Activated CD8-positive, alpha-beta T cell treated with anti-CD3 and anti-CD28 coated beads for 36 hours (primary cell): ENCODE measurements around the gene PSMD2. TPM values are rescaled to one million over a fixed set of nuclear protein-coding genes. Genes with fewer than 3 reads are reported as not detected.

Experiments used
- ATAC-seq: fragments of 200-7000 bp; cut with Tn5 transposase; one replicate; pipeline ENCODE4 v1.10.0; 2021; ENCODE audit warnings: mild to moderate bottlenecking, moderate library complexity
- CTCF ChIA-PET: fragments of 350-600 bp; sonication (Branson Sonifier 250); formaldehyde crosslinking; loops from one replicate; lab custom pipeline; 2021; ENCODE audit warnings: antibody characterized with exemption; lab: Charles Lee
- POLR2A ChIA-PET: fragments of 350-600 bp; sonication (Branson Sonifier 250); formaldehyde crosslinking; loops from one replicate; lab custom pipeline; 2021; ENCODE audit warnings: antibody characterized with exemption; lab: Charles Lee
- DNase-seq: peaks from one replicate; pipeline ENCODE4 v3.0.0-alpha.2; 2020
- H3K27ac Mint-ChIP-seq: one replicate; pipeline ENCODE4 v1.8.0; 2021; ENCODE audit warnings: mild to moderate bottlenecking, mixed read lengths
- H3K27me3 Mint-ChIP-seq: one replicate; pipeline ENCODE4 v1.8.0; 2021; ENCODE audit warnings: mixed read lengths
- H3K36me3 Mint-ChIP-seq: one replicate; pipeline ENCODE4 v1.8.0; 2021; ENCODE audit warnings: low read depth, mixed read lengths
- H3K4me1 Mint-ChIP-seq: one replicate; pipeline ENCODE4 v1.8.0; 2021; ENCODE audit warnings: low read depth, mixed read lengths
- H3K4me3 Mint-ChIP-seq: one replicate; pipeline ENCODE4 v1.8.0; 2021; ENCODE audit warnings: mild to moderate bottlenecking, moderate library complexity, mixed read lengths
- H3K9me3 Mint-ChIP-seq: one replicate; pipeline ENCODE4 v1.8.0; 2021; ENCODE audit warnings: mixed read lengths
- intact Hi-C: fragments of 100-400 bp; cut with micrococcal nuclease; formaldehyde crosslinking; loops from one replicate; pipeline ENCODE4 v1.10.0; 2022
- total RNA-seq, 2 experiments: library from RNA; stranded (reverse); gene quantifications; one replicate each; pipeline ENCODE4 v1.2.3, GENCODE V29; 2021
- TF ChIP-seq, protein P1 (sequence below): fragments of 200-600 bp; IDR thresholded peaks from one replicate; pipeline ENCODE4 v1.8.0; 2022; ENCODE audit warnings: antibody characterized with exemption, mild to moderate bottlenecking

The PSMD2 gene
- 100 to 1,000 TPM; 220 to 221 TPM for total RNA-seq

- ATAC-seq (peak; percentile 96), DNase-seq (peak; percentile 99)
- H3K4me1 Mint-ChIP-seq, result peaks cover 24% of the 10 kb centered on the region
- no peaks in the 10 kb centered on the region for H3K9me3 Mint-ChIP-seq
- peak within 1 kb of the TSS; percentile 91 for H3K27ac Mint-ChIP-seq
- TF ChIP-seq, protein P1, sequence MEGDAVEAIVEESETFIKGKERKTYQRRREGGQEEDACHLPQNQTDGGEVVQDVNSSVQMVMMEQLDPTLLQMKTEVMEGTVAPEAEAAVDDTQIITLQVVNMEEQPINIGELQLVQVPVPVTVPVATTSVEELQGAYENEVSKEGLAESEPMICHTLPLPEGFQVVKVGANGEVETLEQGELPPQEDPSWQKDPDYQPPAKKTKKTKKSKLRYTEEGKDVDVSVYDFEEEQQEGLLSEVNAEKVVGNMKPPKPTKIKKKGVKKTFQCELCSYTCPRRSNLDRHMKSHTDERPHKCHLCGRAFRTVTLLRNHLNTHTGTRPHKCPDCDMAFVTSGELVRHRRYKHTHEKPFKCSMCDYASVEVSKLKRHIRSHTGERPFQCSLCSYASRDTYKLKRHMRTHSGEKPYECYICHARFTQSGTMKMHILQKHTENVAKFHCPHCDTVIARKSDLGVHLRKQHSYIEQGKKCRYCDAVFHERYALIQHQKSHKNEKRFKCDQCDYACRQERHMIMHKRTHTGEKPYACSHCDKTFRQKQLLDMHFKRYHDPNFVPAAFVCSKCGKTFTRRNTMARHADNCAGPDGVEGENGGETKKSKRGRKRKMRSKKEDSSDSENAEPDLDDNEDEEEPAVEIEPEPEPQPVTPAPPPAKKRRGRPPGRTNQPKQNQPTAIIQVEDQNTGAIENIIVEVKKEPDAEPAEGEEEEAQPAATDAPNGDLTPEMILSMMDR, result no peak
- H3K36me3 Mint-ChIP-seq, result peaks cover 41% of the 10 kb centered on the region
- ChIA-PET POLR2A (interaction anchor here (0.9 to 1.1 kb wide), 2 partner anchors 13 to 17 kb away, joined by 3 to 5 read pairs; no protein-coding TSS in a partner anchor), CTCF (interaction anchor here (1.3 to 1.5 kb wide), 2 partner anchors 9 to 13 kb away, joined by 3 to 7 read pairs; no protein-coding TSS in a partner anchor)
- intact Hi-C loops, result loop anchor here (2.0 to 5.0 kb wide), 2 partner anchors 52 to 124 kb away; partner anchors contain the start of genes ALG3, AP2M1 and EEF1AKMT4
- no peaks in the 10 kb centered on the region for H3K27me3 Mint-ChIP-seq
- H3K4me3 Mint-ChIP-seq, result peak within 1 kb of the TSS; percentile 79
These were observed at the start of gene PSMD2 for GRCh38 chr3:184298759-184299487. Gene PSMD2, plus strand, starts transcription at chr3:184299241. Its CDS starts 26 bp downstream, at chr3:184299267.

DNA sequence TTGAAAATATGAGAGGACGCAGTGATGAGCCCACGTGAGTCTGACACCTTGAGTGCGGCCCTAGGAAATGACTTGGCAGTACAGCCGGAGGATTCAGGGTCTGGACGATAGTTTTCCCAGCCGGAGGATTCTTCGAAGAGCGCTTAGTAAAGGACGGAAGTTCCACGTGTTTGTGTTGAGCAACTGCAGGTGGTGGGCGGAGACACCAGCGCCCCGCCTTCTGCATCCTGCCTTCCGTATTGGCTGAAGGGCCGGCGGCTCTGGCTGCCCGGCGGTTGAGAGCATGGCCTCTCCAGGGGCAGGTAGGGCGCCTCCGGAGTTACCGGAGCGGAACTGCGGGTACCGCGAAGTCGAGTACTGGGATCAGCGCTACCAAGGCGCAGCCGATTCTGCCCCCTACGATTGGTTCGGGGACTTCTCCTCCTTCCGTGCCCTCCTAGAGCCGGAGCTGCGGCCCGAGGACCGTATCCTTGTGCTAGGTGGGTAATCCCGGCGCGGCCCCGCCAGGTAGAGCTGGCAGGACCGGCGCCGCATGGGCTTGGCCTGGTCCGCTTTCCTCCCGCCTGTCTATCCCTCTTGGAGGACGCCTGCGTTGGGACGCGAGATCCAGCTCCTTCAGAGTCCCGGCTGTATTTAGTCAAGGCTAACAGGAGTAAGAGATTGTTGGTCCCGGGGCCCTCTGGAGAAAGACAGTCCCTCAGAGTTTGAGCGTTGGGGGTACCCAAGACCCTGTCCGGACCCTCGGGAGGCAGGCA, 49.5 kb upstream of the PSMD2 start, which contains the start of gene EEF1AKMT4:
TSS of gene EEF1AKMT4 (plus strand) at position 261 of the 755 bp plus-strand sequence. CDS start at position 284, 23 bp downstream.
- intact Hi-C loops, result loop anchor here (2.0 to 5.0 kb wide), 2 partner anchors 48 to 115 kb away; partner anchors contain the start of genes EIF2B5 and PSMD2
- POLR2A ChIA-PET, result interaction anchor here (0.6 to 1.3 kb wide), 12 partner anchors 10 to 313 kb away, joined by 3 to 6 read pairs (median 4); partner anchors contain the start of gene VWA5B2
- Mint-ChIP-seq H3K27me3 (no peaks in the 10 kb centered on the region), H3K4me1 (peaks cover 11% of the 10 kb centered on the region), H3K36me3 (peaks cover 13% of the 10 kb centered on the region), H3K4me3 (peak within 1 kb of the TSS; percentile 91), H3K27ac (peak within 1 kb of the TSS; percentile 97), H3K9me3 (no peaks in the 10 kb centered on the region)
- DNase-seq (peak; percentile 99), ATAC-seq (peak; percentile 91)
- CTCF ChIA-PET, result interaction anchor here (0.6 to 4.9 kb wide), 34 partner anchors 9 to 365 kb away, joined by 3 to 67 read pairs (median 4); partner anchors contain the start of genes ABCF3, CAMK2N2, CLCN2 and PARL
- TF ChIP-seq, protein P1, result no peak

DNA sequence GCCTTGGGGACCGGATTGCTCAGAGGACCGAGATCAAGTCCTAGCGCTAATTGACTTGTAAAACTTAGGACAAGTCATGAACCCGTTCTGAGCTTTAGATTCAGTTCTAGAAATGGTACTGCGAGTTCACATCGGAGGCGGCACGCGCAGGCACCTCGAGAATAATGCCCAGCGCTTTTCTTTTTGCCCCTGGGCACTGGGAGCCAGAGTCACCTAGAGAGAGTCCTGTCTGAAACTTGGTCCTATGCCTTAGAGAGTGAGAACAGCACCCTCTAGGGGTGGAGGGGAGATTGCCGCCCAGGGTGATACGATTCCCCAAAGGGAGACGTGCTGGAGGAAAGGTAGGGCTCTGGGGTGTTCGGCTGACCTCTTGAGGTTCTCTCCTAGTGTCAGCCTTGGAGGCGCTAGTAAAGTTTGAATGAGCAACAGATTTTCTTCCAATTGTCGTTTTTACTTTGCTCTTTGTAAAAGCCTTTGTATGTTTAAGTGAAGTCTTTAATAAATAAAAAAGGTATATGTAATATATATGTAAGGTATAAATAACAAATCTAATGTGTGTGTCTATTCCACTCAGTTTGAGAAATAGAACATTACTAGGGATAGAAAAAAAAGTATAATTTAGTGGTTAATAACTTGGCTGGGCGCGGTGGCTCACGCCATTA, 48.7 kb upstream of the PSMD2 start:
- ATAC-seq (peak; percentile 67), DNase-seq (peak; percentile 98)
- H3K27ac Mint-ChIP-seq, result peak overlapping the region; percentile 97
- H3K4me3 Mint-ChIP-seq, result peak overlapping the region; percentile 91
- POLR2A ChIA-PET, result interaction anchor here (0.6 to 1.4 kb wide), 14 partner anchors 9 to 314 kb away, joined by 3 to 6 read pairs (median 4); partner anchors contain the start of gene VWA5B2
- H3K27me3 Mint-ChIP-seq, result no peaks in the 10 kb centered on the region
- no peaks in the 10 kb centered on the region for H3K9me3 Mint-ChIP-seq
- CTCF ChIA-PET, result interaction anchor here (0.8 to 4.9 kb wide), 33 partner anchors 9 to 365 kb away, joined by 3 to 67 read pairs (median 4); partner anchors contain the start of genes ABCF3, CAMK2N2, CLCN2 and PARL
- H3K36me3 Mint-ChIP-seq, result peaks cover 8% of the 10 kb centered on the region
- peaks cover 16% of the 10 kb centered on the region for H3K4me1 Mint-ChIP-seq
- TF ChIP-seq, protein P1, result peak; percentile 85
- intact Hi-C loops, result no loop called here

GRCh38 chr3:184255291-184256039, 43.6 kb upstream of the PSMD2 start:
- intact Hi-C loops, result no loop called here
- DNase-seq (peak; percentile 58), ATAC-seq (peak; percentile 54)
- Mint-ChIP-seq H3K36me3 (peaks cover 14% of the 10 kb centered on the region), H3K27ac (peak overlapping the region; percentile 66), H3K4me3 (no peak overlapping the region), H3K4me1 (peaks cover 18% of the 10 kb centered on the region), H3K9me3 (no peaks in the 10 kb centered on the region), H3K27me3 (peaks cover 8% of the 10 kb centered on the region)
- ChIA-PET POLR2A (interaction anchor here (1.3 kb wide), 1 partner anchor 19 kb away, joined by 6 read pairs; no protein-coding TSS in a partner anchor), CTCF (interaction anchor here (1.4 to 3.2 kb wide), 3 partner anchors 15 to 98 kb away, joined by 3 to 18 read pairs (median 4); no protein-coding TSS in a partner anchor)
- TF ChIP-seq, protein P1, result no peak
